BJ (cell line): Measurements from ENCODE around the gene SPTBN4. TPM values are rescaled to one million over a fixed set of nuclear protein-coding genes. Genes with fewer than 3 reads are reported as not detected.

ENCODE experiments used
- CTCF ChIA-PET: fragments of 350-600 bp; formaldehyde crosslinking; extraction: SDS; loops from one replicate; lab custom pipeline; 2021; ENCODE audit warnings: antibody characterized with exemption, inconsistent platforms; lab: Yijun Ruan, JAX
- POLR2A ChIA-PET: fragments of 300-600 bp; sonication (Branson Sonifier 250); formaldehyde crosslinking; extraction: SDS; loops from one replicate; lab custom pipeline; 2021; ENCODE audit warnings: antibody characterized with exemption; lab: Charles Lee
- DNase-seq: peaks from one replicate; pipeline ENCODE4 v3.0.0-alpha.2; 2011; ENCODE audit warnings: low read depth
- H3K27me3 ChIP-seq: 2 replicates; pipeline ENCODE4 v1.6.0; 2011; ENCODE audit warnings: low read length; ENCODE audit not compliant: control insufficient read depth, insufficient read depth
- H3K36me3 ChIP-seq: 2 replicates; pipeline ENCODE4 v1.5.1; 2011; ENCODE audit warnings: low read length; ENCODE audit not compliant: control insufficient read depth, insufficient read depth
- H3K4me3 ChIP-seq: 2 replicates; pipeline ENCODE4 v1.5.1; 2011; ENCODE audit warnings: low read depth, mild to moderate bottlenecking, control low read depth, low read length
- polyA plus RNA-seq: library from polyadenylated mRNA; depleted of rRNA; stranded (reverse); fragments of >200 nt; gene quantifications from 2 replicates; pipeline ENCODE4 v1.2.3, GENCODE V29; 2011
- TF ChIP-seq, protein P1 (sequence below): IDR thresholded peaks from 2 replicates; pipeline ENCODE4 v1.5.1; 2011; ENCODE audit warnings: low read depth, mild to moderate bottlenecking, control low read depth, inconsistent platforms, low read length, moderate library complexity; ENCODE audit not compliant: insufficient read depth

The SPTBN4 gene
- polyA plus RNA-seq, 1 experiment: 0.93 TPM

DNA sequence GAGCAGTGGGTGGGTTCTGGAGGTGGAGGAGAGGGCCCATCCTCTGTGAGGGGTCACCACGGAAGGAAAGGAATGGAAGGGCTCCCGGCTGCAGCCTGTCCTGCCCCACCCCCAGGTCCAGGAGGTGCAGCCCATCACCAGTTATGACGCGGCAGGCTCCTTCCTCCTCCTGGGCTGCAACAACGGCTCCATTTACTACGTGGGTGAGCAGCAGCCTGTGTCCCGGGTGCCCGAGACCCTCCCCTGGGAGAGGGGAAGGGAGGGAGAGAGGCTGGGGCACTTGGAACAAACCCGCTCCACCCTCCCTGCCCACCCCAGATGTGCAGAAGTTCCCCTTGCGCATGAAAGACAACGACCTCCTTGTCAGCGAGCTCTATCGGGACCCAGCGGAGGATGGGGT, 116.5 kb downstream of the SPTBN4 start:
- CTCF ChIA-PET: interaction anchor here (0.9 kb wide), 1 partner anchor 12 kb away, joined by 3 read pairs; no protein-coding TSS in a partner anchor
- POLR2A ChIA-PET: no interaction called here
- Histone ChIP-seq H3K27me3 (no peaks in the 10 kb centered on the region), H3K36me3 (peaks cover 13% of the 10 kb centered on the region), H3K4me3 (no peak overlapping the region)
- DNase-seq: no peak
- TF ChIP-seq, protein P1, sequence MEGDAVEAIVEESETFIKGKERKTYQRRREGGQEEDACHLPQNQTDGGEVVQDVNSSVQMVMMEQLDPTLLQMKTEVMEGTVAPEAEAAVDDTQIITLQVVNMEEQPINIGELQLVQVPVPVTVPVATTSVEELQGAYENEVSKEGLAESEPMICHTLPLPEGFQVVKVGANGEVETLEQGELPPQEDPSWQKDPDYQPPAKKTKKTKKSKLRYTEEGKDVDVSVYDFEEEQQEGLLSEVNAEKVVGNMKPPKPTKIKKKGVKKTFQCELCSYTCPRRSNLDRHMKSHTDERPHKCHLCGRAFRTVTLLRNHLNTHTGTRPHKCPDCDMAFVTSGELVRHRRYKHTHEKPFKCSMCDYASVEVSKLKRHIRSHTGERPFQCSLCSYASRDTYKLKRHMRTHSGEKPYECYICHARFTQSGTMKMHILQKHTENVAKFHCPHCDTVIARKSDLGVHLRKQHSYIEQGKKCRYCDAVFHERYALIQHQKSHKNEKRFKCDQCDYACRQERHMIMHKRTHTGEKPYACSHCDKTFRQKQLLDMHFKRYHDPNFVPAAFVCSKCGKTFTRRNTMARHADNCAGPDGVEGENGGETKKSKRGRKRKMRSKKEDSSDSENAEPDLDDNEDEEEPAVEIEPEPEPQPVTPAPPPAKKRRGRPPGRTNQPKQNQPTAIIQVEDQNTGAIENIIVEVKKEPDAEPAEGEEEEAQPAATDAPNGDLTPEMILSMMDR: no peak

DNA sequence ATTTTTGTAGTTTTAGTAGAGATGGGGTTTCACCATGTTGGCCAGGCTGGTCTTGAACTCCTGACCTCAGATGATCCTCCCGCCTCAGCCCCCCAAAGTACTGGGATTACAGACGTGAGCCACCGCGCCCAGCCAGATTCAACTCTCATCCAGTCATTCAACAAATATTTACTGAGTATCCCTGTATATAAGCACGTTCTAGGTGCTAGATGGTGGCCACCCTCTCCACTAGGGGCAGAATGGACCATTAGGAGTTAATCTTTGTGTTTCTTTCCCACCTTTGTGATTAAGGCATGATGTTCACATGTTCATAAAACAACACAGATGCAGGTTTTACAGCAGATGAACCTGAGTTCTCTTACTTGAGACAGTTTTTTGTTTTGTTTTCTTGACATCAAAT, 117.2 kb downstream of the SPTBN4 start:
- no peak overlapping the region for H3K4me3 ChIP-seq
- TF ChIP-seq, protein P1: peak; percentile 25; the same call in 1 of the 2 replicates
- H3K27me3 ChIP-seq: no peaks in the 10 kb centered on the region
- ChIA-PET POLR2A (no interaction called here), CTCF (interaction anchor here (0.9 kb wide), 1 partner anchor 13 kb away, joined by 3 read pairs; no protein-coding TSS in a partner anchor)
- peaks cover 13% of the 10 kb centered on the region for H3K36me3 ChIP-seq
- no peak for DNase-seq

DNA sequence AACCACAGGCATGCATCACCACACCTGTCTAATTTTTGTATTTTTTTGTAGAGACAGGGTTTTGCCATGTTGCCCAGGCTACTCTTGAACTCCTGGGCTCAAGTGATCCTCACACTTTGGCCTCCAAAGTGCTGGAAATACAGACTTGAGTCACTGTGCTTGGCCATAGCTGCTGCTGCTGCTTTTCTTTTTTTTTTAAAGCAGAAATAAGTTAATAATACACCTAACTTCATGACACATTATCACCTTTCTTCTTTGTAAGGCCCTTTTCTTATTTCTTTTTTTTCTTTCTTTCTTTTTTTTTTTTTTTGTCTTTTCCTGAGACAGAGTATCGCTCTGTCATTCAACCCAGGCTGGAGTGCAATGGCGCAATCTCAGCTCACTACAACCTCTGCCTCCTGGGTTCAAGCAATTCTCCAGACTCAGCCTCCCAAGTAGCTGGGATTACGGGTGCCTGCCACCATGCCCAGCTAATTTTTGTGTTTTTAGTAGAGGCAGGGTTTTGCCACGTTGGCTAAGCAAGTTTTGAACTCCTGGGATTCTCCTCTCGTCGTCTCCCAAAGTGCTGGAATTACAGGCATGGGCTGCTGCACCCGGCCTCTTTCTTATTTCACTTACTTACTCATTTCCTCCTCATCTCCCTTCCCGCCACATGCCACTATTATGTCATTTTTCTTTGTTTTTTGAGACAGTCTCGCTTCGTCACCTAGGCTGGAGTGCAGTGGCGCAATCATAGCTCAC, 118.6 kb downstream of the SPTBN4 start:
- Histone ChIP-seq H3K36me3 (peaks cover 11% of the 10 kb centered on the region), H3K4me3 (no peak overlapping the region), H3K27me3 (no peaks in the 10 kb centered on the region)
- POLR2A ChIA-PET: no interaction called here
- DNase-seq: no peak
- CTCF ChIA-PET: interaction anchor here (1.4 kb wide), 1 partner anchor 14 kb away, joined by 6 read pairs; no protein-coding TSS in a partner anchor
- TF ChIP-seq, protein P1: no peak

DNA sequence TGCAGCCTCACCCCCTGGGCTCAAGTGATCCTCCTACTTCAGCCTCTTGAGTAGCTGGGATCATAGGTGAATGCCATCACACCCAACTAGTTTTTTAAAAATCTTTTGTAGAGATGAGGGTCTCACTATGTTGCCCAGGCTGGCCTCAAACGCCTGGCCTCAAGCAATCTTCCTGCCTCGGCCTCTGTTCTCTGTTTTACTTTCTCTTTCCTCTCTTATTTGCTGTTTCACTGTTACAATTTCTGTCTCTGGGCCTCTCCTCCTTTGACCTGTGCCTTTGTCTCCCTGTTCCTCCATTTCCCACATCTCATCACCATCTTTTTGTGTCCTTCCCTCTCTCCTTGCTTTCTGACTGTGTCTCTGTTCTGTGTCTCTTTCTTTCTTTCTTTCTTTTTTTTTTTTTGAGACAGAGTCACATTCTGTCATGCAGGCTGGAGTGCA, 119.2 kb downstream of the SPTBN4 start:
- TF ChIP-seq, protein P1: no peak
- H3K36me3 ChIP-seq: peaks cover 9% of the 10 kb centered on the region
- no peaks in the 10 kb centered on the region for H3K27me3 ChIP-seq
- ChIA-PET POLR2A (no interaction called here), CTCF (interaction anchor here (1.0 to 1.5 kb wide), 2 partner anchors 10 to 16 kb away, joined by 4 to 5 read pairs; no protein-coding TSS in a partner anchor)
- no peak for DNase-seq
- H3K4me3 ChIP-seq: no peak overlapping the region

DNA sequence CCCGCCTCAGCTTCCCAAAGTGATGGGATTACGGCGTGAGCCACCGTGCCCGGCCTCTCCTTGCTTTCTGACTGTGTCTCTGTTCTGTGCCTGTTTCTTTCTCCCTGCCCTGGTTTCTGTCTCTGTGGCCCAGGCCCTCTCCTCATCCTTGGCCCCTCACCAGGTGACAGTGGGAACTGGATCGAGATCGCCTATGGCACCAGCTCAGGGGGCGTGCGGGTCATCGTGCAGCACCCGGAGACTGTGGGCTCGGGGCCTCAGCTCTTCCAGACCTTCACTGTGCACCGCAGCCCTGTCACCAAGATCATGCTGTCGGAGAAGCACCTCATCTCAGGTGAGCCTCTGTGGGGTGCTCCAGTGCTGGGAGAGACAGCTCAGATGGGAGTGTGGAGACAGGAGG, 119.8 kb downstream of the SPTBN4 start:
- DNase-seq: no peak
- no peaks in the 10 kb centered on the region for H3K27me3 ChIP-seq
- ChIA-PET POLR2A (no interaction called here), CTCF (interaction anchor here (1.0 to 1.5 kb wide), 2 partner anchors 9 to 16 kb away, joined by 4 to 5 read pairs; no protein-coding TSS in a partner anchor)
- no peak overlapping the region for H3K4me3 ChIP-seq
- TF ChIP-seq, protein P1: no peak
- H3K36me3 ChIP-seq: peaks cover 9% of the 10 kb centered on the region
